ENCODE results near the gene LRRC4.

- TF ChIP-seq, protein P1, sequence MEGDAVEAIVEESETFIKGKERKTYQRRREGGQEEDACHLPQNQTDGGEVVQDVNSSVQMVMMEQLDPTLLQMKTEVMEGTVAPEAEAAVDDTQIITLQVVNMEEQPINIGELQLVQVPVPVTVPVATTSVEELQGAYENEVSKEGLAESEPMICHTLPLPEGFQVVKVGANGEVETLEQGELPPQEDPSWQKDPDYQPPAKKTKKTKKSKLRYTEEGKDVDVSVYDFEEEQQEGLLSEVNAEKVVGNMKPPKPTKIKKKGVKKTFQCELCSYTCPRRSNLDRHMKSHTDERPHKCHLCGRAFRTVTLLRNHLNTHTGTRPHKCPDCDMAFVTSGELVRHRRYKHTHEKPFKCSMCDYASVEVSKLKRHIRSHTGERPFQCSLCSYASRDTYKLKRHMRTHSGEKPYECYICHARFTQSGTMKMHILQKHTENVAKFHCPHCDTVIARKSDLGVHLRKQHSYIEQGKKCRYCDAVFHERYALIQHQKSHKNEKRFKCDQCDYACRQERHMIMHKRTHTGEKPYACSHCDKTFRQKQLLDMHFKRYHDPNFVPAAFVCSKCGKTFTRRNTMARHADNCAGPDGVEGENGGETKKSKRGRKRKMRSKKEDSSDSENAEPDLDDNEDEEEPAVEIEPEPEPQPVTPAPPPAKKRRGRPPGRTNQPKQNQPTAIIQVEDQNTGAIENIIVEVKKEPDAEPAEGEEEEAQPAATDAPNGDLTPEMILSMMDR (IDR thresholded peaks at IDR 0.05; ENCODE audit: insufficient read depth, low read length) = no peak
- no peak for TF ChIP-seq GABPA (IDR thresholded peaks at IDR 0.05; ENCODE audit: low read depth)
- no peak for TF ChIP-seq POLR2AphosphoS5 (IDR thresholded peaks at IDR 0.05; ENCODE audit: low read depth)
- TF ChIP-seq SPI1 (IDR thresholded peaks at IDR 0.05; ENCODE audit: borderline replicate concordance, low read depth) = no peak
Observed at GRCh38 chr7:128036226-128036940, 5.1 kb upstream of the LRRC4 start.
